ENCODE measurements around the gene ASAP3.
A peak's percentile ranks its signal among the peaks of the same experiment; 100 is the strongest.

The ASAP3 gene

GRCh38 chr1:23400324-23401114 lies 83.5 kb downstream of the ASAP3 start:
- H3K4me1 ChIP-seq (ENCODE audit: control insufficient read depth in 2 of 2, insufficient read depth in 2 of 2, low read length in 2 of 2): peaks cover 20 to 27% of the 10 kb centered on the region in 2 donors
- H3K27me3 ChIP-seq (ENCODE audit: control insufficient read depth in 2 of 2, insufficient read depth in 2 of 2, low read length in 2 of 2): no peaks in the 10 kb centered on the region
- no peak overlapping the region for H3K9ac ChIP-seq (ENCODE audit: low read depth in 1 of 2, low read length in 2 of 2)
- H3K4me3 ChIP-seq (ENCODE audit: low read length in 2 of 2): no peak overlapping the region
- H3K9me3 ChIP-seq (ENCODE audit: control insufficient read depth in 2 of 2, low read length in 2 of 2): no peaks in the 10 kb centered on the region
- peak overlapping the region in 1 of 2 donors; percentile 6 for H3K27ac ChIP-seq (ENCODE audit: low read depth in 2 of 2, low read length in 2 of 2)
- peaks cover 26 to 39% of the 10 kb centered on the region in 2 donors for H3K36me3 ChIP-seq (ENCODE audit: control insufficient read depth in 2 of 2, insufficient read depth in 2 of 2, low read length in 2 of 2)

- H3K4me1 ChIP-seq (ENCODE audit: control insufficient read depth in 2 of 2, insufficient read depth in 2 of 2, low read length in 2 of 2): peaks cover 16 to 25% of the 10 kb centered on the region in 2 donors
- H3K9me3 ChIP-seq (ENCODE audit: control insufficient read depth in 2 of 2, low read length in 2 of 2): no peaks in the 10 kb centered on the region
- H3K27me3 ChIP-seq (ENCODE audit: control insufficient read depth in 2 of 2, insufficient read depth in 2 of 2, low read length in 2 of 2): no peaks in the 10 kb centered on the region
- H3K4me3 ChIP-seq (ENCODE audit: low read length in 2 of 2): no peak overlapping the region
- H3K27ac ChIP-seq (ENCODE audit: low read depth in 2 of 2, low read length in 2 of 2): no peak overlapping the region
- H3K9ac ChIP-seq (ENCODE audit: low read depth in 1 of 2, low read length in 2 of 2): no peak overlapping the region
- H3K36me3 ChIP-seq (ENCODE audit: control insufficient read depth in 2 of 2, insufficient read depth in 2 of 2, low read length in 2 of 2): peaks cover 34 to 48% of the 10 kb centered on the region in 2 donors
Observed at GRCh38 chr1:23399229-23399628, 84.8 kb downstream of the ASAP3 start.

DNA sequence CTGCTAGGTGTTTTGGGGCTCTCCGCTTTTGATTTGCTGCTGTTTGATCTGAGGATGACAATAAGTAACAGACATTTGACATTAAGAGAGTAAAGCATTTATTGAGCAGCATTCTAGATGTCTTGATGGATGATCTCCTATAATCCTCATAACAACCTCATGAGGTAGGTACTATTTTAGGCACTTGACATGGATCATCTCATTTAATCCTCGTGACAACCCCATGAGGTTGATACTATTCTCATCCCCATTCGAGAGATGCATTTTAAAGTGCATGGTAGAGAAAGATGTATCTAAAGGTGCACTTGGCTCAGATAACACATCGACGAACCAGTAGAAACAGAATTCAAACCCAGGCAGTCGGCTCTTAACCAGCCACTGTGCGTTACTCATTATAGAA lies 86.1 kb downstream of the ASAP3 start:
- no peaks in the 10 kb centered on the region for H3K27me3 ChIP-seq (ENCODE audit: control insufficient read depth in 2 of 2, insufficient read depth in 2 of 2, low read length in 2 of 2)
- H3K27ac ChIP-seq (ENCODE audit: low read depth in 2 of 2, low read length in 2 of 2): no peak overlapping the region
- H3K9me3 ChIP-seq (ENCODE audit: control insufficient read depth in 2 of 2, low read length in 2 of 2): no peaks in the 10 kb centered on the region
- H3K4me1 ChIP-seq (ENCODE audit: control insufficient read depth in 2 of 2, insufficient read depth in 2 of 2, low read length in 2 of 2): peaks cover 4 to 17% of the 10 kb centered on the region in 2 donors
- peaks cover 47 to 61% of the 10 kb centered on the region in 2 donors for H3K36me3 ChIP-seq (ENCODE audit: control insufficient read depth in 2 of 2, insufficient read depth in 2 of 2, low read length in 2 of 2)
- no peak overlapping the region for H3K4me3 ChIP-seq (ENCODE audit: low read length in 2 of 2)
- no peak overlapping the region for H3K9ac ChIP-seq (ENCODE audit: low read depth in 1 of 2, low read length in 2 of 2)

DNA sequence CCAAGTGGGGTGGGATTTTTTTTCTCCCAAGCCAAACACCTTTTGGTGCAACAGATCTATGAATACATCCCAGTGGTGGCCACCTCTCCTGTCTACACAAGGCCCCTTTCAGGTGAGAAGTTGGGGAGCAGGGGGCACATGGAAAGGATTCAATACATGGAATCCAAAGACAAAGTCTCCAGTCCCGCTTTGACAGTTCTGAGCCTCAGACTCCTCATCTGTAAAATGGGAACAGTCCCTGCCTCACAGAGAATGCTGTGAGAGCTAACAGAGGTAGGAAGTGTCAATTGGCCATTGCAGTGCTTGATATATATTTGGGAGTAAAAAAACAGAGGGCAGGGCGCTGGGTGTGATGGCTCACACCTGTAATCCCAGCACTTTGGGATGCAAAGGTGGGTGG lies 87.6 kb downstream of the ASAP3 start:
- Histone ChIP-seq H3K36me3 (ENCODE audit: control insufficient read depth in 2 of 2, insufficient read depth in 2 of 2, low read length in 2 of 2) (peaks cover 48 to 54% of the 10 kb centered on the region in 2 donors), H3K9ac (ENCODE audit: low read depth in 1 of 2, low read length in 2 of 2) (no peak overlapping the region), H3K4me1 (ENCODE audit: control insufficient read depth in 2 of 2, insufficient read depth in 2 of 2, low read length in 2 of 2) (peaks cover 0 to 8% of the 10 kb centered on the region in 2 donors), H3K27me3 (ENCODE audit: control insufficient read depth in 2 of 2, insufficient read depth in 2 of 2, low read length in 2 of 2) (no peaks in the 10 kb centered on the region), H3K27ac (ENCODE audit: low read depth in 2 of 2, low read length in 2 of 2) (no peak overlapping the region), H3K9me3 (ENCODE audit: control insufficient read depth in 2 of 2, low read length in 2 of 2) (no peaks in the 10 kb centered on the region), H3K4me3 (ENCODE audit: low read length in 2 of 2) (no peak overlapping the region)

- H3K9me3 ChIP-seq (ENCODE audit: control insufficient read depth in 2 of 2, low read length in 2 of 2): no peaks in the 10 kb centered on the region
- no peak overlapping the region for H3K9ac ChIP-seq (ENCODE audit: low read depth in 1 of 2, low read length in 2 of 2)
- H3K4me3 ChIP-seq (ENCODE audit: low read length in 2 of 2): no peak overlapping the region
- H3K27ac ChIP-seq (ENCODE audit: low read depth in 2 of 2, low read length in 2 of 2): no peak overlapping the region
- peaks cover 46 to 52% of the 10 kb centered on the region in 2 donors for H3K36me3 ChIP-seq (ENCODE audit: control insufficient read depth in 2 of 2, insufficient read depth in 2 of 2, low read length in 2 of 2)
- H3K4me1 ChIP-seq (ENCODE audit: control insufficient read depth in 2 of 2, insufficient read depth in 2 of 2, low read length in 2 of 2): peaks cover 0 to 8% of the 10 kb centered on the region in 2 donors
- H3K27me3 ChIP-seq (ENCODE audit: control insufficient read depth in 2 of 2, insufficient read depth in 2 of 2, low read length in 2 of 2): no peaks in the 10 kb centered on the region
Observed at GRCh38 chr1:23395849-23396248, 88.1 kb downstream of the ASAP3 start.

DNA sequence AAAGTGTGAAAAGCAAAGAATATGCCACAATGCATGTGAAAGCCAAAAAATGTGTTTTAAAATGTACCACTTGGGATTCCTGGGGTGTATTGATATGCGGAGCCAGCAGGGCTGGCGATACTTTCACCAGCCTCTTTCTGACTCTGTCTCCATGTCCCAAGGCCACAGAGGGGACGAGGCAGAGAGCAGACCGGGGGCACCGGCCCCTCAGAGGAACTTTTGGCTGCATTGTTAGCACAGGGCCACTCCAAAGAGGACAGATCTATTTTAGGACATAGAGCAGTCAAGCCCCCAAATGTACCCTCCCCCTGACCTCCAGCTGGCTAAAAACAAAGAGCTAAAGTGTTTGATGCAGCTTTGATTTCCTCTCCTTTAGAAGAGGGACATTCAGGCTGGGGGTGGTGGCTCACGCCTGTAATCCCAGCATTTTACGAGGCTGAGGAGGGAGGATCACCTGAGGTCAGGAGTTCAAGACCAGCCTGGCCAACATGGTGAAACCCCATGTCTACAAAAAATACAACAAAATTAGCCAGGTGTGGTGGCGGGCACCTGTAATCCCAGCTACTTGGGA lies 88.7 kb downstream of the ASAP3 start:
- H3K9ac ChIP-seq (ENCODE audit: low read depth in 1 of 2, low read length in 2 of 2): no peak overlapping the region
- peaks cover 0 to 8% of the 10 kb centered on the region in 2 donors for H3K4me1 ChIP-seq (ENCODE audit: control insufficient read depth in 2 of 2, insufficient read depth in 2 of 2, low read length in 2 of 2)
- H3K27me3 ChIP-seq (ENCODE audit: control insufficient read depth in 2 of 2, insufficient read depth in 2 of 2, low read length in 2 of 2): no peaks in the 10 kb centered on the region
- no peaks in the 10 kb centered on the region for H3K9me3 ChIP-seq (ENCODE audit: control insufficient read depth in 2 of 2, low read length in 2 of 2)
- peak overlapping the region; percentile 48 to 72 for H3K27ac ChIP-seq (ENCODE audit: low read depth in 2 of 2, low read length in 2 of 2)
- H3K4me3 ChIP-seq (ENCODE audit: low read length in 2 of 2): no peak overlapping the region
- H3K36me3 ChIP-seq (ENCODE audit: control insufficient read depth in 2 of 2, insufficient read depth in 2 of 2, low read length in 2 of 2): peaks cover 43 to 52% of the 10 kb centered on the region in 2 donors

DNA sequence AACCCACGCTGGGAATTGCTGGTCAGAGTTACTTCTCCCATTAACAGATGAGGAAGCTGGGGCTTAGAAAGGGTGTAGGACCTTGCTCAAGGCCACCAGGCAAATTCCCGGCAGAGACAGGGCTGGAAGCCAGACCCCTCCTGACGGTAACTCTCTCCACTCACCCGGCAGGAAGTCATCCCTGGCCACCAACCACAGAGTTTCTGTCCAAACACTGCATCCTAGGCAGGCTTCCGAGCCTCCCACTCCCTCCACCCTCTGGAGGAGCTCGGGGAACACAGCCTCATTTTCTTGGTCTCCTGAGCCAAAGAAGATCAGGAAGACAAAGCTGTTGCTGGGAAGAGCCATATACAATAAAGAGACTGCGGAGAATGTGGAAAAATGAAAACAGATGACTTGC lies 89.3 kb downstream of the ASAP3 start:
- Histone ChIP-seq H3K9me3 (ENCODE audit: control insufficient read depth in 2 of 2, low read length in 2 of 2) (no peaks in the 10 kb centered on the region), H3K4me3 (ENCODE audit: low read length in 2 of 2) (no peak overlapping the region), H3K27ac (ENCODE audit: low read depth in 2 of 2, low read length in 2 of 2) (peak overlapping the region; percentile 59 to 72), H3K9ac (ENCODE audit: low read depth in 1 of 2, low read length in 2 of 2) (no peak overlapping the region), H3K36me3 (ENCODE audit: control insufficient read depth in 2 of 2, insufficient read depth in 2 of 2, low read length in 2 of 2) (peaks cover 43 to 47% of the 10 kb centered on the region in 2 donors), H3K27me3 (ENCODE audit: control insufficient read depth in 2 of 2, insufficient read depth in 2 of 2, low read length in 2 of 2) (no peaks in the 10 kb centered on the region), H3K4me1 (ENCODE audit: control insufficient read depth in 2 of 2, insufficient read depth in 2 of 2, low read length in 2 of 2) (peaks cover 0 to 8% of the 10 kb centered on the region in 2 donors)

GRCh38 chr1:23394181-23394580 lies 89.8 kb downstream of the ASAP3 start:
- Histone ChIP-seq H3K27ac (ENCODE audit: low read depth in 2 of 2, low read length in 2 of 2) (peak overlapping the region; percentile 66 to 72), H3K9me3 (ENCODE audit: control insufficient read depth in 2 of 2, low read length in 2 of 2) (no peaks in the 10 kb centered on the region), H3K36me3 (ENCODE audit: control insufficient read depth in 2 of 2, insufficient read depth in 2 of 2, low read length in 2 of 2) (peaks cover 43 to 47% of the 10 kb centered on the region in 2 donors), H3K4me1 (ENCODE audit: control insufficient read depth in 2 of 2, insufficient read depth in 2 of 2, low read length in 2 of 2) (peaks cover 0 to 8% of the 10 kb centered on the region in 2 donors), H3K4me3 (ENCODE audit: low read length in 2 of 2) (no peak overlapping the region), H3K9ac (ENCODE audit: low read depth in 1 of 2, low read length in 2 of 2) (no peak overlapping the region), H3K27me3 (ENCODE audit: control insufficient read depth in 2 of 2, insufficient read depth in 2 of 2, low read length in 2 of 2) (no peaks in the 10 kb centered on the region)

DNA sequence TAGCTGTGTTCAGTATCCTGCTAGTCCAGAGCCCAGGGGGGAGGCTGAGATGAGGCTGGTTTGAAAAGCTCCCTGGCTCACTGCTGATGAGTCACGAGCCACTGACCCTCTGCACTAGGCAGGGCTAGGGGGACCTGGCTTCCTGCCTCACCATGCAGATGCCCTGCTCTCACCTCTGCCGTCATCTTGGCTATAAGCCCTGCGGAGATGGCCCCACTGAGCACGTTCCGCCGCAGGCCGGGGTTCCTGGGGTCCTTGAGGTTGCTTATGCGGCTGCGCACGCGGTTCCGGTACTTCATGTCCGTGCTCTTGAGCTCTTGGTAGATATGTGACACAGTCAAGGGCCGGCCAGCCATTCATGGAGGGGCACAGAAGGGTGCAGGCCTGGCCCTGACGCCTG lies 90.3 kb downstream of the ASAP3 start:
- Histone ChIP-seq H3K27ac (ENCODE audit: low read depth in 2 of 2, low read length in 2 of 2) (peak overlapping the region; percentile 66 to 72), H3K9ac (ENCODE audit: low read depth in 1 of 2, low read length in 2 of 2) (no peak overlapping the region), H3K9me3 (ENCODE audit: control insufficient read depth in 2 of 2, low read length in 2 of 2) (no peaks in the 10 kb centered on the region), H3K4me1 (ENCODE audit: control insufficient read depth in 2 of 2, insufficient read depth in 2 of 2, low read length in 2 of 2) (peaks cover 0 to 8% of the 10 kb centered on the region in 2 donors), H3K27me3 (ENCODE audit: control insufficient read depth in 2 of 2, insufficient read depth in 2 of 2, low read length in 2 of 2) (no peaks in the 10 kb centered on the region), H3K36me3 (ENCODE audit: control insufficient read depth in 2 of 2, insufficient read depth in 2 of 2, low read length in 2 of 2) (peaks cover 43 to 47% of the 10 kb centered on the region in 2 donors), H3K4me3 (ENCODE audit: low read length in 2 of 2) (no peak overlapping the region)

- H3K9me3 ChIP-seq (ENCODE audit: control insufficient read depth in 2 of 2, low read length in 2 of 2): no peaks in the 10 kb centered on the region
- H3K4me3 ChIP-seq (ENCODE audit: low read length in 2 of 2): no peak overlapping the region
- H3K36me3 ChIP-seq (ENCODE audit: control insufficient read depth in 2 of 2, insufficient read depth in 2 of 2, low read length in 2 of 2): peaks cover 41 to 44% of the 10 kb centered on the region in 2 donors
- H3K27me3 ChIP-seq (ENCODE audit: control insufficient read depth in 2 of 2, insufficient read depth in 2 of 2, low read length in 2 of 2): no peaks in the 10 kb centered on the region
- H3K9ac ChIP-seq (ENCODE audit: low read depth in 1 of 2, low read length in 2 of 2): no peak overlapping the region
- H3K27ac ChIP-seq (ENCODE audit: low read depth in 2 of 2, low read length in 2 of 2): no peak overlapping the region
- H3K4me1 ChIP-seq (ENCODE audit: control insufficient read depth in 2 of 2, insufficient read depth in 2 of 2, low read length in 2 of 2): peaks cover 0 to 8% of the 10 kb centered on the region in 2 donors
Observed at GRCh38 chr1:23392125-23392855, 91.7 kb downstream of the ASAP3 start.
